ENCODE data around the gene AAGAB.

GRCh38 chr15:67256051-67256450, 1.6 kb upstream of the AAGAB start:
- TF ChIP-seq ZFP41 (tag by site-specific recombination; IDR thresholded peaks at IDR 0.05; ENCODE audit: borderline replicate concordance) (no peak), CTCF (tag by site-specific recombination; IDR thresholded peaks at IDR 0.05) (no peak), ZNF555 (tag by site-specific recombination; conservative IDR thresholded peaks at IDR 0.05) (no peak), ZBTB17 (tag by site-specific recombination; IDR thresholded peaks at IDR 0.05) (no peak), ZFP3 (tag by site-specific recombination; IDR thresholded peaks at IDR 0.05; ENCODE audit: low read depth) (no peak), ZBTB7A (tag by site-specific recombination; IDR thresholded peaks at IDR 0.05; ENCODE audit: low read depth) (no peak), ZNF549 (tag by site-specific recombination; IDR thresholded peaks at IDR 0.05) (no peak)
- TF ChIP-seq, protein P1, sequence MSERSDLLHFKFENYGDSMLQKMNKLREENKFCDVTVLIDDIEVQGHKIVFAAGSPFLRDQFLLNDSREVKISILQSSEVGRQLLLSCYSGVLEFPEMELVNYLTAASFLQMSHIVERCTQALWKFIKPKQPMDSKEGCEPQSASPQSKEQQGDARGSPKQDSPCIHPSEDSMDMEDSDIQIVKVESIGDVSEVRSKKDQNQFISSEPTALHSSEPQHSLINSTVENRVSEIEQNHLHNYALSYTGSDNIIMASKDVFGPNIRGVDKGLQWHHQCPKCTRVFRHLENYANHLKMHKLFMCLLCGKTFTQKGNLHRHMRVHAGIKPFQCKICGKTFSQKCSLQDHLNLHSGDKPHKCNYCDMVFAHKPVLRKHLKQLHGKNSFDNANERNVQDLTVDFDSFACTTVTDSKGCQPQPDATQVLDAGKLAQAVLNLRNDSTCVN (tag by site-specific recombination; optimal IDR thresholded peaks at IDR 0.05), result no peak
- TF ChIP-seq, protein P2, sequence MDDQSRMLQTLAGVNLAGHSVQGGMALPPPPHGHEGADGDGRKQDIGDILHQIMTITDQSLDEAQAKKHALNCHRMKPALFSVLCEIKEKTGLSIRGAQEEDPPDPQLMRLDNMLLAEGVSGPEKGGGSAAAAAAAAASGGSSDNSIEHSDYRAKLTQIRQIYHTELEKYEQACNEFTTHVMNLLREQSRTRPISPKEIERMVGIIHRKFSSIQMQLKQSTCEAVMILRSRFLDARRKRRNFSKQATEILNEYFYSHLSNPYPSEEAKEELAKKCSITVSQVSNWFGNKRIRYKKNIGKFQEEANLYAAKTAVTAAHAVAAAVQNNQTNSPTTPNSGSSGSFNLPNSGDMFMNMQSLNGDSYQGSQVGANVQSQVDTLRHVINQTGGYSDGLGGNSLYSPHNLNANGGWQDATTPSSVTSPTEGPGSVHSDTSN (CRISPR knock-in tag; IDR thresholded peaks at IDR 0.05), result no peak
